Keratinocyte (primary cell): ENCODE measurements around the gene PRKCSH. TPM values are rescaled to one million over a fixed set of nuclear protein-coding genes. Genes with fewer than 3 reads are reported as not detected.

Experiments
- DNase-seq: peaks from one replicate; pipeline ENCODE4 v3.0.0-alpha.2; 2011; ENCODE audit warnings: low read depth, missing footprints, low spot score
- FAIRE-seq: peaks from 2 replicates; lab custom pipeline; 2011; peaks lifted over from hg19 to GRCh38; lab: Jason Lieb, UNC
- H2AFZ ChIP-seq: 2 replicates; pipeline ENCODE4 v1.6.0; 2012; ENCODE audit warnings: low read length, control low read depth, inconsistent platforms; ENCODE audit not compliant: control insufficient read depth
- H3K27ac ChIP-seq: 2 replicates; pipeline ENCODE4 v1.5.1; 2011; ENCODE audit warnings: low read length; ENCODE audit not compliant: control insufficient read depth, insufficient read depth
- H3K27me3 ChIP-seq: 3 replicates; pipeline ENCODE4 v1.6.0; 2011; ENCODE audit warnings: low read length; ENCODE audit not compliant: control insufficient read depth, insufficient read depth; ENCODE audit errors: extremely low read depth
- H3K36me3 ChIP-seq, 2 experiments: 2 replicates in 1 of 2; 3 replicates in 1 of 2; pipeline ENCODE4 v1.5.1; 2011; ENCODE audit warnings: low read length in 2 of 2, mild to moderate bottlenecking in 1 of 2; ENCODE audit not compliant: control insufficient read depth in 2 of 2, insufficient read depth in 2 of 2; ENCODE audit errors: extremely low read depth in 1 of 2
- H3K4me1 ChIP-seq: 3 replicates; pipeline ENCODE4 v1.5.1; 2011; ENCODE audit warnings: low read length; ENCODE audit not compliant: control insufficient read depth, insufficient read depth; ENCODE audit errors: extremely low read depth
- H3K4me2 ChIP-seq: 3 replicates; pipeline ENCODE4 v1.6.0; 2011; ENCODE audit warnings: low read depth, low read length; ENCODE audit not compliant: control insufficient read depth, insufficient read depth; ENCODE audit errors: extremely low read depth
- H3K4me3 ChIP-seq, 3 experiments: fragments of 200-600 bp in 1 of 3; sonication (generic) in 1 of 3; 2 replicates in 2 of 3; 3 replicates in 1 of 3; pipeline ENCODE4 v1.5.1; 2011 to 2016; ENCODE audit warnings: low read length in 3 of 3, mild to moderate bottlenecking in 3 of 3, control low read depth in 2 of 3, inconsistent platforms in 1 of 3, low read depth in 1 of 3, mixed read lengths in 1 of 3, mixed run types in 1 of 3, moderate library complexity in 1 of 3; ENCODE audit not compliant: control insufficient read depth in 2 of 3, insufficient read depth in 2 of 3; ENCODE audit errors: extremely low read depth in 1 of 3
- H3K79me2 ChIP-seq: 2 replicates; pipeline ENCODE4 v1.6.0; 2012; ENCODE audit warnings: low read length; ENCODE audit not compliant: control insufficient read depth, insufficient read depth
- H3K9ac ChIP-seq: 3 replicates; pipeline ENCODE4 v1.6.0; 2011; ENCODE audit warnings: low read length; ENCODE audit not compliant: control insufficient read depth, insufficient read depth; ENCODE audit errors: extremely low read depth
- H3K9me1 ChIP-seq: 3 replicates; pipeline ENCODE4 v1.6.0; 2011; ENCODE audit warnings: low read length; ENCODE audit not compliant: control insufficient read depth, insufficient read depth; ENCODE audit errors: extremely low read depth
- H3K9me3 ChIP-seq: 2 replicates; pipeline ENCODE4 v1.5.1; 2012; ENCODE audit warnings: low read depth, low read length; ENCODE audit not compliant: control insufficient read depth
- H4K20me1 ChIP-seq: 3 replicates; pipeline ENCODE4 v1.6.0; 2011; ENCODE audit warnings: low read length; ENCODE audit not compliant: control insufficient read depth, insufficient read depth; ENCODE audit errors: extremely low read depth
- CTCF ChIP-seq, 3 experiments: IDR thresholded peaks in 1 of 3; conservative IDR thresholded peaks in 1 of 3; optimal IDR thresholded peaks in 1 of 3; 2 replicates in 2 of 3; 3 replicates in 1 of 3; pipeline versions ENCODE3 to v1.5.1; 2011; ENCODE audit warnings: low read length in 3 of 3, mild to moderate bottlenecking in 3 of 3, moderate library complexity in 2 of 3, control low read depth in 1 of 3, inconsistent platforms in 1 of 3; ENCODE audit not compliant: insufficient read depth in 2 of 3; ENCODE audit errors: extremely low read depth in 1 of 3
- dilution Hi-C: fragments of 300-500 bp; cut with MboI; formaldehyde crosslinking; loops from one replicate; pipeline ENCODE4 v1.7.0; 2020; ENCODE audit warnings: low sequenced_read_pairs; ENCODE audit not compliant: extremely low pct_ligation_motif_present
- polyA plus RNA-seq, 5 experiments: library from polyadenylated mRNA; depleted of rRNA in 3 of 5; stranded (reverse) in 3 of 5; stranded (forward) in 1 of 5; unstranded in 1 of 5; fragments of >200 nt; gene quantifications; 1 replicate in 1 of 5; 2 replicates in 3 of 5; 3 replicates in 1 of 5; pipeline versions ENCODE4 v1.2.1 to v1.2.3, GENCODE V29; 2011 to 2012; ENCODE audit warnings: missing spikeins in 2 of 5, low read depth in 1 of 5, low replicate concordance in 1 of 5
- small RNA-seq, 3 experiments: library from RNA; depleted of rRNA; stranded (forward); fragments of <200 nt; gene quantifications; one replicate each; pipeline ENCODE3, GENCODE V24; 2012; ENCODE audit warnings: low read depth in 3 of 3, low replicate concordance in 1 of 3; ENCODE audit not compliant: insufficient read length in 3 of 3

Gene PRKCSH
- polyA plus RNA-seq, 1 donor (not counting 4 experiments of a cell fraction or from before 2014, with no cell fraction given) = 56.3 TPM

GRCh38 chr19:11499890-11500420, 64.5 kb downstream of the PRKCSH start:
- dilution Hi-C loops = no loop called here
- FAIRE-seq = no peak

More at GRCh38 chr19:11499890-11500420, 64.5 kb downstream of the PRKCSH start:
- no peak overlapping the region for H3K4me2 ChIP-seq
- H2AFZ ChIP-seq = no peak overlapping the region
- H3K27me3 ChIP-seq = no peaks in the 10 kb centered on the region
- H3K9me3 ChIP-seq = no peaks in the 10 kb centered on the region
- H3K9ac ChIP-seq = no peak overlapping the region
- H3K27ac ChIP-seq = no peak overlapping the region
- DNase-seq = no peak
- peaks cover 2 to 6% of the 10 kb centered on the region in 2 experiments for H3K36me3 ChIP-seq
- peaks cover 9% of the 10 kb centered on the region for H3K4me1 ChIP-seq
- TF ChIP-seq CTCF (optimal IDR thresholded peaks at IDR 0.05 in 1 of 3, IDR thresholded peaks at IDR 0.05 in 1 of 3, conservative IDR thresholded peaks at IDR 0.05 in 1 of 3; ENCODE audit: extremely low read depth in 1 of 3, insufficient read depth in 2 of 3, low read length in 3 of 3) = no peak
- no peak overlapping the region for H3K4me3 ChIP-seq
- H3K79me2 ChIP-seq = no peaks in the 10 kb centered on the region
- no peaks in the 10 kb centered on the region for H4K20me1 ChIP-seq
- no peaks in the 10 kb centered on the region for H3K9me1 ChIP-seq

Small RNA genes lying within 50 kb of the gene (small RNA-seq; reads per million reads assigned to genes)
- gene MIR7974 = 0 to 0.25 (median 0) reads per million in 3 experiments
- 0 reads per million in 3 experiments for gene RF00019

Other genes with a start within 250 kb of the PRKCSH start
- gene KANK2, start 238.1 kb upstream of the PRKCSH start, polyA plus RNA-seq = 2.8 to 3.9 TPM (median 3.6 TPM) in 3 replicates
- gene ANGPTL8, start 196.0 kb upstream of the PRKCSH start, polyA plus RNA-seq = 0.18 TPM in 1 of 3 replicates, not detected in the others
- gene DOCK6, start 173.1 kb upstream of the PRKCSH start, polyA plus RNA-seq = 9.1 to 14.1 TPM (median 13.3 TPM) in 3 replicates
- gene TSPAN16, start 139.5 kb upstream of the PRKCSH start, polyA plus RNA-seq = not detected in 3 replicates
- gene RAB3D, start 96.0 kb upstream of the PRKCSH start, polyA plus RNA-seq = 63.1 to 99.0 TPM (median 66.0 TPM) in 3 replicates
- 65.5 to 107 TPM (median 91.7 TPM) in 3 replicates for gene TMEM205, start 89.4 kb upstream of the PRKCSH start, polyA plus RNA-seq
- gene CCDC159, start 89.1 kb upstream of the PRKCSH start, polyA plus RNA-seq = 6.4 to 9.1 TPM (median 7.5 TPM) in 3 replicates
- 3.5 to 9.1 TPM (median 5.7 TPM) in 3 replicates for gene PLPPR2, start 80.2 kb upstream of the PRKCSH start, polyA plus RNA-seq
- 2.1 to 2.5 TPM (median 2.2 TPM) in 3 replicates for gene SWSAP1, start 61.0 kb upstream of the PRKCSH start, polyA plus RNA-seq
- 0.68 to 0.94 TPM (median 0.85 TPM) in 3 replicates for gene EPOR, start 51.3 kb upstream of the PRKCSH start, polyA plus RNA-seq
- gene RGL3, start 16.3 kb upstream of the PRKCSH start, polyA plus RNA-seq = not detected in 3 replicates
- gene ODAD3, start 514 bp upstream of the PRKCSH start, polyA plus RNA-seq = 0.05 to 0.52 TPM (median 0.09 TPM) in 3 replicates
- not detected in 3 replicates for gene ELAVL3, start 45.4 kb downstream of the PRKCSH start, polyA plus RNA-seq
- 3.7 to 5.8 TPM (median 3.8 TPM) in 3 replicates for gene ZNF653, start 70.2 kb downstream of the PRKCSH start, polyA plus RNA-seq
- 16.0 to 18.8 TPM (median 18.3 TPM) in 3 replicates for gene ECSIT, start 93.5 kb downstream of the PRKCSH start, polyA plus RNA-seq
- gene CNN1, start 103.2 kb downstream of the PRKCSH start, polyA plus RNA-seq = 0.16 TPM in 1 of 3 replicates, not detected in the others
- gene ELOF1, start 123.6 kb downstream of the PRKCSH start, polyA plus RNA-seq = 45.3 to 96.1 TPM (median 47.5 TPM) in 3 replicates
- 10.3 to 35.5 TPM (median 15.0 TPM) in 3 replicates for gene ACP5, start 142.0 kb downstream of the PRKCSH start, polyA plus RNA-seq
- 6.3 to 8.5 TPM (median 7.6 TPM) in 3 replicates for gene ZNF627, start 161.8 kb downstream of the PRKCSH start, polyA plus RNA-seq